Neural progenitor cell (in vitro differentiated cells): ENCODE results near the gene PLAC1. TPM values are rescaled to one million over a fixed set of nuclear protein-coding genes. Genes with fewer than 3 reads are reported as not detected.

ENCODE experiments used
- DNase-seq: peaks from one replicate; pipeline ENCODE4 v3.0.0-alpha.2; 2016; ENCODE audit warnings: low spot score
- H2AFZ ChIP-seq: fragments of 200-600 bp; sonication (generic); replicated peaks from 2 replicates; pipeline ENCODE4 v1.6.1; 2016; ENCODE audit warnings: antibody characterized with exemption
- H3F3A ChIP-seq: fragments of 200-600 bp; sonication (generic); 2 replicates; pipeline ENCODE4 v1.6.1; 2016; ENCODE audit warnings: antibody characterized with exemption, low read depth
- H3K27ac ChIP-seq: fragments of 200-600 bp; sonication (generic); 2 replicates; pipeline ENCODE4 v1.5.1; 2016; ENCODE audit warnings: mild to moderate bottlenecking
- H3K27me3 ChIP-seq: fragments of 200-600 bp; sonication (generic); 2 replicates; pipeline ENCODE4 v1.6.1; 2016; ENCODE audit warnings: mild to moderate bottlenecking, moderate library complexity
- H3K36me3 ChIP-seq: fragments of 200-600 bp; sonication (generic); 2 replicates; pipeline ENCODE4 v1.5.1; 2016
- H3K4me1 ChIP-seq: fragments of 200-600 bp; sonication (generic); 2 replicates; pipeline ENCODE4 v1.6.1; 2016; ENCODE audit warnings: mixed run types
- H3K4me2 ChIP-seq: fragments of 200-600 bp; sonication (generic); 2 replicates; pipeline ENCODE4 v1.6.1; 2016
- H3K4me3 ChIP-seq: fragments of 200-600 bp; sonication (generic); 2 replicates; pipeline ENCODE4 v1.5.1; 2016
- H3K79me2 ChIP-seq: fragments of 200-600 bp; sonication (generic); 2 replicates; pipeline ENCODE4 v1.6.1; 2016; ENCODE audit warnings: low read depth
- H3K9ac ChIP-seq: fragments of 200-600 bp; sonication (generic); 2 replicates; pipeline ENCODE4 v1.6.1; 2016
- H3K9me3 ChIP-seq: fragments of 200-600 bp; sonication (generic); 2 replicates; pipeline ENCODE4 v1.5.1; 2016; ENCODE audit warnings: low read depth
- H4K20me1 ChIP-seq: fragments of 200-600 bp; sonication (generic); 2 replicates; pipeline ENCODE4 v1.6.1; 2016; ENCODE audit warnings: low read depth
- H3K27ac Mint-ChIP-seq: 3 replicates; pipeline ENCODE4 v1.8.0; 2021; ENCODE audit warnings: mixed read lengths
- H3K27me3 Mint-ChIP-seq: 2 replicates; pipeline ENCODE4 v1.8.0; 2022; ENCODE audit warnings: low read depth, mild to moderate bottlenecking, inconsistent platforms, moderate library complexity, mixed read lengths; ENCODE audit not compliant: insufficient read depth
- H3K36me3 Mint-ChIP-seq: 3 replicates; pipeline ENCODE4 v1.8.0; 2021; ENCODE audit warnings: mixed read lengths
- H3K4me1 Mint-ChIP-seq: 3 replicates; pipeline ENCODE4 v1.8.0; 2021; ENCODE audit warnings: mixed read lengths
- H3K4me3 Mint-ChIP-seq: 3 replicates; pipeline ENCODE4 v1.8.0; 2021; ENCODE audit warnings: mild to moderate bottlenecking, moderate library complexity, mixed read lengths
- H3K9me3 Mint-ChIP-seq: 3 replicates; pipeline ENCODE4 v1.8.0; 2020; ENCODE audit warnings: mixed read lengths
- EZH2 ChIP-seq: fragments of 200-600 bp; sonication (generic); IDR thresholded peaks from 2 replicates; pipeline ENCODE4 v1.6.1; 2017; ENCODE audit warnings: antibody characterized with exemption, mild to moderate bottlenecking, moderate library complexity
- EZH2phosphoT487 ChIP-seq: fragments of 200-600 bp; sonication (generic); IDR thresholded peaks from 2 replicates; pipeline ENCODE4 v1.6.1; 2017; ENCODE audit warnings: antibody characterized with exemption
- total RNA-seq: library from RNA; depleted of rRNA; stranded (reverse); fragments of >200 nt; gene quantifications from 2 replicates; pipeline ENCODE4 v1.2.3, GENCODE V29; 2015; ENCODE audit warnings: low replicate concordance
- TF ChIP-seq, protein P1 (sequence below): fragments of 200-600 bp; sonication (generic); IDR thresholded peaks from 2 replicates; pipeline ENCODE4 v1.5.1; 2017; ENCODE audit warnings: antibody characterized with exemption, mild to moderate bottlenecking

The PLAC1 gene
- total RNA-seq, 1 donor from 2014 or later: not detected

DNA sequence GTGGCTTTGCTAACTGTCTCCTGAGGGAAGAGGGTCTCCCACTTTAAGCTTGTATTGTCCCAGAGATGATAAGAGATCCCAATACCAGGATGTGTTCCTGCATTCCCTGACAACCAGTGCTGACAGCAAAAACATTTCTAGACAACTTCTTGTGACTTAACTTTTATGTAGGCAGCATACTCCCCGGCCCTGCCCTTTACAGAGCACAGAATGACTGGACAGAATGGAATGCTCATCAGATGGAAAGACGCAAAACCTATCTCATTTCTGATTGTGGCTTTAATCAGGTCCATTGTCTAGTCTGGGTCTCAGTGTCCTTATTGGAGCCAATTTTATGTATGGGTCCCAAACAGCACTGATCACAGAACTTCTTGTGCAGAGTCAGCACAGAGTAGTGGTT is 18.2 kb upstream of the PLAC1 start:
- Mint-ChIP-seq H3K27me3 (peaks cover 3% of the 10 kb centered on the region), H3K4me3 (no peak overlapping the region), H3K36me3 (no peaks in the 10 kb centered on the region), H3K27ac (no peak overlapping the region), H3K9me3 (no peaks in the 10 kb centered on the region), H3K4me1 (no peaks in the 10 kb centered on the region)
- no peak overlapping the region for H2AFZ ChIP-seq
- no peaks in the 10 kb centered on the region for H3F3A ChIP-seq
- no peak overlapping the region for H3K4me3 ChIP-seq
- no peaks in the 10 kb centered on the region for H3K36me3 ChIP-seq
- TF ChIP-seq, protein P1, sequence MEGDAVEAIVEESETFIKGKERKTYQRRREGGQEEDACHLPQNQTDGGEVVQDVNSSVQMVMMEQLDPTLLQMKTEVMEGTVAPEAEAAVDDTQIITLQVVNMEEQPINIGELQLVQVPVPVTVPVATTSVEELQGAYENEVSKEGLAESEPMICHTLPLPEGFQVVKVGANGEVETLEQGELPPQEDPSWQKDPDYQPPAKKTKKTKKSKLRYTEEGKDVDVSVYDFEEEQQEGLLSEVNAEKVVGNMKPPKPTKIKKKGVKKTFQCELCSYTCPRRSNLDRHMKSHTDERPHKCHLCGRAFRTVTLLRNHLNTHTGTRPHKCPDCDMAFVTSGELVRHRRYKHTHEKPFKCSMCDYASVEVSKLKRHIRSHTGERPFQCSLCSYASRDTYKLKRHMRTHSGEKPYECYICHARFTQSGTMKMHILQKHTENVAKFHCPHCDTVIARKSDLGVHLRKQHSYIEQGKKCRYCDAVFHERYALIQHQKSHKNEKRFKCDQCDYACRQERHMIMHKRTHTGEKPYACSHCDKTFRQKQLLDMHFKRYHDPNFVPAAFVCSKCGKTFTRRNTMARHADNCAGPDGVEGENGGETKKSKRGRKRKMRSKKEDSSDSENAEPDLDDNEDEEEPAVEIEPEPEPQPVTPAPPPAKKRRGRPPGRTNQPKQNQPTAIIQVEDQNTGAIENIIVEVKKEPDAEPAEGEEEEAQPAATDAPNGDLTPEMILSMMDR: no peak
- TF ChIP-seq EZH2phosphoT487 (no peak), EZH2 (no peak)
- H3K27me3 ChIP-seq: no peaks in the 10 kb centered on the region
- H3K79me2 ChIP-seq: no peaks in the 10 kb centered on the region
- H3K4me1 ChIP-seq: no peaks in the 10 kb centered on the region
- H3K4me2 ChIP-seq: no peak overlapping the region
- no peak overlapping the region for H3K9ac ChIP-seq
- H4K20me1 ChIP-seq: no peaks in the 10 kb centered on the region
- DNase-seq: no peak
- H3K27ac ChIP-seq: no peak overlapping the region
- no peaks in the 10 kb centered on the region for H3K9me3 ChIP-seq

DNA sequence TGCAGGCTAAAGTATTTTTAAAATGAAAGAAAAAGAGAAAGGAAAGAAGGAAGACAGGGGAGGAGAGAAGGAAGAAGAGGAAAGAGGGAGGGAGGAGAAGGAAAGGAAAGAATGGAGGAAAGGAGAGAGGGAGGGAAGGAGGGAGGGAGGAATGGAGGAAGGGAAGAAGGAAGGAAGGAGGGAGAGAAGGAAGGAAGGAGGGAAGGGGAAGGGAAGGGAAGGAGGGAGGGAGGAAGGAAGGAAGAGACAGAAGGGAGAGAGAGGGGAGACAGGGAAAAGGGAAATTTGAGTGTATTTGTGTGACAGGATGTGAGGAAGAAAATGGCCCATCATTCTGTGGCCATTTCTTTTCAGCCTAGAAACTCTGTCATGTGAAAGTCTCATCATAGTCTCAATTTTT is 14.9 kb upstream of the PLAC1 start:
- Histone ChIP-seq H3K27me3 (no peaks in the 10 kb centered on the region), H3F3A (no peaks in the 10 kb centered on the region), H2AFZ (no peak overlapping the region), H3K27ac (no peak overlapping the region), H3K4me2 (no peak overlapping the region), H4K20me1 (no peaks in the 10 kb centered on the region), H3K36me3 (no peaks in the 10 kb centered on the region), H3K9me3 (no peaks in the 10 kb centered on the region), H3K9ac (no peak overlapping the region), H3K4me1 (no peaks in the 10 kb centered on the region), H3K79me2 (no peaks in the 10 kb centered on the region), H3K4me3 (no peak overlapping the region)
- Mint-ChIP-seq H3K4me1 (peaks cover 3% of the 10 kb centered on the region), H3K27me3 (peaks cover 3% of the 10 kb centered on the region), H3K4me3 (no peak overlapping the region), H3K9me3 (no peaks in the 10 kb centered on the region), H3K27ac (no peak overlapping the region), H3K36me3 (no peaks in the 10 kb centered on the region)
- no peak for DNase-seq
- TF ChIP-seq, protein P1: no peak
- TF ChIP-seq EZH2phosphoT487 (no peak), EZH2 (no peak)

DNA sequence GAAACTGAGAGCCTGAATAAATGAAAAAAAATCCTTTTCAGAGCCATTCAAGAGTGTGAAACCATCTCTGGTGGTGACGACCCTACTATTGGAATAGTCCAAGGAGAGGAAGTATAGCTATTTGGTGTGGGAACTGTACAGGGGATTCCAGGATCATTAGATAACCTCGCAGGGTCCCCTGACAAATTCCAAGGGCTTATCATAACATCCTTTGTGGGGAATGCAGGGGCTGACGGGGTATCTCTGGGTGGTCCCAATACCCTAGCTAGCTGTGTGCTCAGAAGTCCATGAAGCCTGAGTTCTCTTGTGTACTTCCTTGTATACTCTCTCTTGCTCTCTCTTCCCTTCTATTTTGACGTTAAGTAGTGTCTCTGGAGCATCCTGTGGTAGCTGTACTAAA is 13.8 kb upstream of the PLAC1 start:
- no peaks in the 10 kb centered on the region for H3K27me3 ChIP-seq
- no peak overlapping the region for H3K4me3 ChIP-seq
- Mint-ChIP-seq H3K27me3 (peaks cover 2% of the 10 kb centered on the region), H3K4me3 (no peak overlapping the region), H3K27ac (no peak overlapping the region), H3K9me3 (no peaks in the 10 kb centered on the region), H3K4me1 (peaks cover 3% of the 10 kb centered on the region), H3K36me3 (no peaks in the 10 kb centered on the region)
- no peaks in the 10 kb centered on the region for H3K36me3 ChIP-seq
- no peaks in the 10 kb centered on the region for H4K20me1 ChIP-seq
- H3K4me2 ChIP-seq: no peak overlapping the region
- no peak overlapping the region for H3K9ac ChIP-seq
- H2AFZ ChIP-seq: no peak overlapping the region
- H3K4me1 ChIP-seq: no peaks in the 10 kb centered on the region
- TF ChIP-seq EZH2 (no peak), EZH2phosphoT487 (no peak)
- TF ChIP-seq, protein P1: no peak
- no peaks in the 10 kb centered on the region for H3F3A ChIP-seq
- no peak for DNase-seq
- no peak overlapping the region for H3K27ac ChIP-seq
- H3K9me3 ChIP-seq: no peaks in the 10 kb centered on the region
- H3K79me2 ChIP-seq: no peaks in the 10 kb centered on the region

GRCh38 chrX:134671294-134671693 is 13.0 kb upstream of the PLAC1 start:
- TF ChIP-seq EZH2phosphoT487: no peak
- Histone ChIP-seq H3F3A (no peaks in the 10 kb centered on the region), H3K27ac (no peak overlapping the region), H4K20me1 (no peaks in the 10 kb centered on the region), H3K4me1 (no peaks in the 10 kb centered on the region), H3K4me2 (no peak overlapping the region), H2AFZ (no peak overlapping the region), H3K9me3 (no peaks in the 10 kb centered on the region), H3K36me3 (no peaks in the 10 kb centered on the region), H3K27me3 (no peaks in the 10 kb centered on the region), H3K4me3 (no peak overlapping the region), H3K9ac (no peak overlapping the region), H3K79me2 (no peaks in the 10 kb centered on the region)
- H3K4me1 Mint-ChIP-seq: peaks cover 3% of the 10 kb centered on the region
- DNase-seq: no peak
- no peak overlapping the region for H3K4me3 Mint-ChIP-seq
- H3K27me3 Mint-ChIP-seq: peaks cover 2% of the 10 kb centered on the region
- no peaks in the 10 kb centered on the region for H3K36me3 Mint-ChIP-seq
- H3K27ac Mint-ChIP-seq: no peak overlapping the region
- H3K9me3 Mint-ChIP-seq: no peaks in the 10 kb centered on the region
